GM12873 (cell line): ENCODE measurements around the gene CPLX1.

Source experiments
- TF ChIP-seq, protein P1 (sequence below): IDR thresholded peaks from 2 replicates; pipeline ENCODE4 v1.5.1; 2012; ENCODE audit warnings: low read depth, mild to moderate bottlenecking, moderate library complexity, low read length, control low read depth; ENCODE audit not compliant: insufficient read depth; ENCODE audit errors: missing control alignments

CPLX1 gene

DNA sequence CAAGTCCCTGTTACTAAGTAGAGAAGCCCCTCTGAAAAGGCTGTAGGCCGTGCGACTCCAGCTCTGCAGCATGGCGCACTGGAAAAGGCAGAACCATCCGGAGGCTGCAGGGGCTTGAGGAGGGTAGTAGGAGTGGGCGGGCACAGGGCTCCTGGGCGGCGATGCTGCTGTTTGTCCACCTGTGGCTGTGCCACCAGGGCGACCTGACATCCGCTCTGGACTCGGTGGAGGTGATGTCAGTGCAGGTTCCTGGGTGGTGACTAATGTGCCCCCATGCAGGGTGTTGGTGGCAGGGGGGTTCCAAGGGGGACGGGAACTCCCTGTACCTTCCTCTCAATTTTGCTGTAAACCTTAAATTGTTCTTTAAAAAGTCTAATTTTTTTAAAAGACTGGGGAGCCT is 62.0 kb downstream of the CPLX1 start:
- TF ChIP-seq, protein P1, sequence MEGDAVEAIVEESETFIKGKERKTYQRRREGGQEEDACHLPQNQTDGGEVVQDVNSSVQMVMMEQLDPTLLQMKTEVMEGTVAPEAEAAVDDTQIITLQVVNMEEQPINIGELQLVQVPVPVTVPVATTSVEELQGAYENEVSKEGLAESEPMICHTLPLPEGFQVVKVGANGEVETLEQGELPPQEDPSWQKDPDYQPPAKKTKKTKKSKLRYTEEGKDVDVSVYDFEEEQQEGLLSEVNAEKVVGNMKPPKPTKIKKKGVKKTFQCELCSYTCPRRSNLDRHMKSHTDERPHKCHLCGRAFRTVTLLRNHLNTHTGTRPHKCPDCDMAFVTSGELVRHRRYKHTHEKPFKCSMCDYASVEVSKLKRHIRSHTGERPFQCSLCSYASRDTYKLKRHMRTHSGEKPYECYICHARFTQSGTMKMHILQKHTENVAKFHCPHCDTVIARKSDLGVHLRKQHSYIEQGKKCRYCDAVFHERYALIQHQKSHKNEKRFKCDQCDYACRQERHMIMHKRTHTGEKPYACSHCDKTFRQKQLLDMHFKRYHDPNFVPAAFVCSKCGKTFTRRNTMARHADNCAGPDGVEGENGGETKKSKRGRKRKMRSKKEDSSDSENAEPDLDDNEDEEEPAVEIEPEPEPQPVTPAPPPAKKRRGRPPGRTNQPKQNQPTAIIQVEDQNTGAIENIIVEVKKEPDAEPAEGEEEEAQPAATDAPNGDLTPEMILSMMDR: no peak

DNA sequence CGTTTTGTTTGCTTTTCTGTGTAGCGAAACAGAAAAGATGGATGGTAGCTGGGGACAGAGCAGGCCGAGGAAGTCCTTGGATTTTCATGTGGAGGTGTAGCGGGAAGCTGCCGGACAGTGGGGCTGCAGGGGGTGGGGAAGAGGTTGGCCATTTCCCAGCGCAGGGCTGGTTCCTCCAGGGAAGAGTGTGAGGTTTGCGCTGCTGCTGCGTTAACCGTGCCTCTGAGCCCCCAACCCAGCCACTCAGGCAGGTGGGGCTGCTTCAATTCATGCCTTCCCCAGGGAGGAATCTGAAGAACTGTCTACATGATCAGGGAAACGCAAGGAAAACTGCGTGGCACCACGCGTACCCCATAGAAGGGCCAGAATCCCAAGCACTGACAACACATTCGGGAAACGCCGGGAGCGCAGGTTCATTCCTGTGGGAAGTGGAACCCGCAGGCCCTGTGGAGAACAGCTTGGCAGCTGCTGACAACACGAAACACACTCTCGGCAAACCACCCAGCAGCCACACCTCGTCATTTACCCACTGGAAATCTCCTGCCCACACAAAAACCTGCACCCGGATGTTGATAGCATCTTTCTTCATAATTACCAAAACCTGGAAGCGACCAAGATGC is 62.6 kb downstream of the CPLX1 start:
- TF ChIP-seq, protein P1: no peak

DNA sequence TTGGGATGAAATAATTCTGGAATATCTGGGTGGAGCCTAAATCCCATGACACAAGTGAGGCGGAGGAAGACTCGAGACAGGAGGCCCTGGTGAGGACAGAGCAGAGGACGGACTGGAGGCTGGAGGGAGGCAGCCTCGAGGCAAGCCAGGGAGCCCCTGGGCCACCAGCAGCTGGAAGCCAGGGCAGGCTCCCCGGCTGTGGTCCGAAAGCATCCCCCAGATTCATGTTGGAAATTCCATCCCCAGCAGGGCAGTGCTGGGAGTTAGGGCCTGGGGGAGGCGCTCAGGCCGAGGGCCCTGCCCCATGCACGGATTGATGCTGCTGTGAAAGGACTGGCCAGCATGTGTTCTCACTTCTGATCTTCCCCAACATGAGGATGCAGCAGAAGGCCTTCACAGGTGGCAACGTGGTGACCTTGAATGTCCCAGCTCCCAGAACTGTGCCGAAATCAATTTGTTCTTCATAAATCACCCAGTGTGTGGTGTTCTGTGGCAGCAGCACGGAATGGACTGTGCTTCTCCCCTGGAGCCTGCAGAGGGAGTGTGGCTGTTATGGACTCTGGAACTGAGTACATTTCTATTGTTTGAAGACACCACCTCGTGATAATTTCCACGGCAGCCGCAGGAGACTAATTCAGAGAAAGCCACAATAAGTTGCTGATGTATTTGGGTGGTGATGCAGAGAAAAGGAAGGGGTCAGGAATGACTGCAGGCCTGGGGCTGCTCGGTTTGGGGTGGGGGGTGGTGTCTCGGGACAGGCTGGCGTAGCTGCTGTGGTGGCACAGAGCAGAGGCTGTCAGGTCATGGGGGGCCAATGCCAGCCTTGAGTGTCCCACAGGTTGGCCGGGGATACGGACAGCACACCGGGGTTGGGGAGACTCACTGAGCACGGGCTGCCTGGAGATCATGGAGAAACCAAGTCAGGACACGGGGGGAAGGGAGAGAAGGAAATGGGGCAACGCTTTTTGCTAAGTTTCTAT is 63.4 kb downstream of the CPLX1 start:
- TF ChIP-seq, protein P1: no peak

DNA sequence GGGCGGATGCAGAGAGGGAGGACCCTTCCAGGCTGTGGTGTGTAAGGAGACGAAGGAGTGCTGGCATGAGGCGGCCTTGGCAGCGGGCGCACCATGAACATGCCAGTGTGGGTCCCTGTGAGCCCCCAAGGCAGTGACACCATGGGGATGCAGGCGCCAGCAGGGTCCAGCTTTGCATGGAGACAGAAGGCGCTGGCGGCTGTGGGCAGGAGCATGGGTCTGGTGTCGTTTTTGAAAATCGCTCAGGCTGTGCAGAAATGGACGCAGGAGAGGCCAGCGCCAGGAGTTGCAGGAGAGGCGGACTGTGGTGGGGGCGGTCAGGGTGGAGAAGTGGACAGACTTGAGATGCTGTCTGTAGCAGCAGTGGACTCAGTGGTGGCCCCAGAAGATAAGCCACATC is 64.2 kb downstream of the CPLX1 start:
- TF ChIP-seq, protein P1: no peak

DNA sequence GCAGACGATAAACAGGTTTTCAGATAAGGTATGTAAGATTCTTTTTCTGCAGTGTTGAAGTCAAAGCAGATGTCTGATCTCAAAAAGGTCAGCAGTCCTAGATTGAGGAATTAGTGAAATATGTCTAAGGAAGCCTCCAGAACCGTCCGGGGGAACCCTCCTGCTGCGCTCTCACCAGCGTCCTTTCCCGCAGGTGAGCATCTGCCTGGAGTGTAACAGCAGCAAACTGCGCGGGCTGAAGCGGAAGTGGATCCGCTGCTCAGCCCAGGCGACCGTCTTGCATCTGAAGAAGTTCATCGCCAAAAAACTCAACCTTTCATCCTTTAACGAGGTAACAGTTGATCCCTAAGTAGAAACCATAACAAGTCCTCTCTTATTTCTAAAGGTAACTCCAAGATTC is 64.8 kb downstream of the CPLX1 start:
- TF ChIP-seq, protein P1: no peak

DNA sequence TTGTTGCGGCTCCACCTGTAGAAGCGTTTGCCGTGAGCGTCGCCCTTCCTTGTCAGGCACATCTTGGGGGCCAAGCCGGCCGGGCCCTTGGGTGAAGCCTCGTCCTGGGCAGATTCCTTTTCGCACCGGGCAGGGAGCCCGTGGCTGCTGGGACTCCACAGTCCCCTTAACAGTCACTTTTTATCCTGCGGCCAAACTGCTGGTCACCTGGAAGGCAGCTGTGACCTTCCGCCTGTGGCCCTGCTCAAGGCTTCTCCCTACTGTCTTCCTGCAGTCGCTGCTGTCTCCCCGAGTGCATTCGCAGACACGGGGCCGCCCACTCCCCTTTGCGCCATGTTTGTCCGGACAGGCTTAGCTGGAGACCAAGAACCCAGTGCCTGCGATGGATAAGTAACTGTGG is 65.3 kb downstream of the CPLX1 start:
- TF ChIP-seq, protein P1: no peak

DNA sequence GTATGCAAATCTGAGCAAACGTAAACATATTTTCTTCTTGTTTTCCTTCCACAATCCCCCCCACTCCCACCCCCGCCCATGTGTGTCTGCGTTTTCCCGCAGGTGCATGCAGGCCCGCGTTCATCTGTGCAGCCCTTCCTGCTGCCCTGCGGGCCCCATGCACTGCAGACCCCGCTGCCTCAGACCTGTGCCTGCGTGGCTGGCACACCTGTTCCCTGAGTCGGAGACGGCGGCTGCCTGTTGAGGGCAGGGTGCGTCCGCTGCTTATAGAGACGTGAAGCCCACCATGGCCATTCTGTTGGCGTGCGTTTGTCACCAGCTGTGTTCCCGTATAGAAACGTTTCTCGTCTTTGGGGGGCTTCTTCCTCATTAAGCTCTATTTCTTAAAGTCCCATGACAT is 68.8 kb downstream of the CPLX1 start:
- TF ChIP-seq, protein P1: no peak
